A549 treated with RU486 at 1 μM for 4 hours (cell line): ENCODE data around the gene DOK3. TPM values are rescaled to one million over a fixed set of nuclear protein-coding genes. Genes with fewer than 3 reads are reported as not detected.

Experiments used
- total RNA-seq: library from RNA; stranded (reverse); fragments of 200-300 nt; extraction: Qiagen RNA extraction; gene quantifications from 5 replicates; pipeline ENCODE4 v1.2.3, GENCODE V29; 2022; ENCODE audit warnings: low read depth

The DOK3 gene, protein sequence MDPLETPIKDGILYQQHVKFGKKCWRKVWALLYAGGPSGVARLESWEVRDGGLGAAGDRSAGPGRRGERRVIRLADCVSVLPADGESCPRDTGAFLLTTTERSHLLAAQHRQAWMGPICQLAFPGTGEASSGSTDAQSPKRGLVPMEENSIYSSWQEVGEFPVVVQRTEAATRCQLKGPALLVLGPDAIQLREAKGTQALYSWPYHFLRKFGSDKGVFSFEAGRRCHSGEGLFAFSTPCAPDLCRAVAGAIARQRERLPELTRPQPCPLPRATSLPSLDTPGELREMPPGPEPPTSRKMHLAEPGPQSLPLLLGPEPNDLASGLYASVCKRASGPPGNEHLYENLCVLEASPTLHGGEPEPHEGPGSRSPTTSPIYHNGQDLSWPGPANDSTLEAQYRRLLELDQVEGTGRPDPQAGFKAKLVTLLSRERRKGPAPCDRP
- 3.0 to 5.6 TPM (median 4.3 TPM) in 5 replicates for total RNA-seq

DNA sequence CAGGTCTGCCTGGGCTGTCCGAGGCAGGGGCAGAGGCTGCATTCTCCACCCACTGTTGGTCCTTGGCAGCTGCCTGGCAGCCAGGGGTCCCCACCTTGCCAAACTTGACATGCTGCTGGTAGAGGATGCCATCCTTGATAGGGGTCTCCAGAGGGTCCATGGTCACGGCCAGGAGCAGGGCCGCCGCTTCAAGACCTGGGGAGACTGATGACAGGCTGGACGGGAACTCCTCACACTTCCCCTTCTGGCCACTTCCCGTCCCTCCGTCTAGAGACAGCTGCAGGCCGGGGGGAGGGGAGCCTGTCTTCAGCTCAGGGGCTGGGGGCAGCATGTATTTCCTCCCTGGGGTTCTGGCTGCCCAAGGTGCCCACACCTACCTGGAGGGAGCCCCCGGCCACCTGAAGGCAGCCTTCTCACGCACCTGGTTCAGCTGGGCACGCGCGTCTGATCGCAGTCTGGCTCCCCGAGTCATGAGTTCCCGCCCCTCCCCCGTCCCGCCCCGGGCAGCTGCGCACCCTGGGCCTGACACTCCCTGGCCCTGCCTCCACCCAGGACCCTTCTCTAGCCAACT, at the start of gene DOK3:
TSS of gene DOK3 (minus strand) at position 446 of the 571 bp plus-strand sequence. CDS start at position 160, 286 bp downstream.

DNA sequence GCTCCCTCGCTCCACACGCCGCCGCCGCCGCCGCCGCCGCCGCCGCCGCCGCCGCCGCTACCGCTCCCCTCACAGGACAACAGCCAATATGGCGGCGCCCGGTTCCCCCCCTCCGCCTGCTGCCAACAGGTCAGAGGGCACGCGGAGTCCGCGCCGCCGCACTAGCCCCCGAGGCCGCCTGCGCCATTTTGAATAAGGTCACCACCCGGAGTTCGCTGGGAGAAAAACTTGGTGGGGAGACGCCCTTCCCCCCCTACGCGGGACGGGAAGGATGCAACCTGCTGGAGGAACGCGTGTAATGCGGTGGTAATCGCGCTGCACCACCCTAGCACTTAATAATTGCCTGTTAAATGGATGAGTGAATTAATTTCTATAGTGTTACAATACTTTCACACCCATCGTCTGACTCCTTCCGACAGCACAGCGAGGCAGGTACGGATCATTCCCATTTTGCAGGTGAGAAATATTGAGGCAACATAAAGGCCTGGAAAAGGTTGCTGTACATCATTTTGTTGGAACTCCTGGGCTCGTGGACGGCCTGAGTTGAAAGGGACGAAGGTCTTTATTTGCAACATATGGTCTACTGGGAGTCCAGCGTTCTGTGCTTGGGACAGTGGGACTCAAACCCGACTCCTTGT, 45.0 kb upstream of the DOK3 start, which contains the start of gene FAM193B:
TSS of gene FAM193B (minus strand) at position 90 of the 638 bp plus-strand sequence. CDS start 105 bp downstream, outside the sequence.

DNA sequence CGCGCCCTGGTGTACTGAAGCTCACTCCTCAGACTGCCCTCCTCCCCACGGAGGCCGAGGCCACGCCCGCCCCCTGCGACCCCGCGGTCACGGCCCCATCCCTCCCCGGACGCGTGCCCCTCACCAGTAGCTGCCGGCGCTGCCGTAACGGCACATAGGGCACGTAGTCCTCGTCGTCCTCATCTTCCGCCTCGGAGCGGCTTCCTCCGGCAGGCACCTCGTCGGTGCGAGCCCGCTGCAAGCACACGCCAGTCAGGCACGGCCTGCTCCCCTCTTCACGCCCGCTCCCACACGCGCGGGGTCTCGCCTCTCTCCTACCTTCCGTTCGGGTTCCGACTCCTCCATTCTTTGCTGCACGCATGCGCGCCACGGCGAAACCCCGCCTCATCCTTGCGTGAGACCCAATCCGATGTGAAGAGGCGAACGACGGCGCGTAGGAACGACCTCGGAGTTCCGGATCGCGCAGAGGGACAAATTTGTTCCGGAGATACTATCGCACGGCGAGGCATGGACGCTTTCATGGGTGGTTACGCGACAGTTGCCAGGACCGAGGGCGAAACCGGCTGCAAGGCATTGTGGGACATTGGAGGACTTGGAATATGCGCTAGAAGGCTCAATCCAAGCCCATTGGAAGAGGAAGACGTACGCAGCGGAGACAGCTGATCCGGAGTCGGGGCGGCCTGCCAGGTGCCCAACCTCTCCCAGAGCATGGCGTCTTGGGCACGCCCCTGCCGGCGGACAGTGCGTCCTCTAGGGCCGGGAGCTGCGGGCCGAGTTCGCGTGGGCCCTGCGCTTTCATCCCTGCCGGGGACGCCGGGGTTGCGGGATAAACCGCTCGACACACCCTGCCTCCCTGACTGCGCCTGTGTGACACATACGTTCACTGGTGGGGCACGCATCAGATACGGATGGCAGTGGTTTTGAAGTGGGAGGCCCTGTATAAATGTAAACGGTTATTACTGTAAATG, 7.3 kb upstream of the DOK3 start, which contains the start of gene DDX41:
TSS of gene DDX41 (minus strand) at position 361 of the 968 bp plus-strand sequence. CDS start at position 345, 16 bp downstream.

DNA sequence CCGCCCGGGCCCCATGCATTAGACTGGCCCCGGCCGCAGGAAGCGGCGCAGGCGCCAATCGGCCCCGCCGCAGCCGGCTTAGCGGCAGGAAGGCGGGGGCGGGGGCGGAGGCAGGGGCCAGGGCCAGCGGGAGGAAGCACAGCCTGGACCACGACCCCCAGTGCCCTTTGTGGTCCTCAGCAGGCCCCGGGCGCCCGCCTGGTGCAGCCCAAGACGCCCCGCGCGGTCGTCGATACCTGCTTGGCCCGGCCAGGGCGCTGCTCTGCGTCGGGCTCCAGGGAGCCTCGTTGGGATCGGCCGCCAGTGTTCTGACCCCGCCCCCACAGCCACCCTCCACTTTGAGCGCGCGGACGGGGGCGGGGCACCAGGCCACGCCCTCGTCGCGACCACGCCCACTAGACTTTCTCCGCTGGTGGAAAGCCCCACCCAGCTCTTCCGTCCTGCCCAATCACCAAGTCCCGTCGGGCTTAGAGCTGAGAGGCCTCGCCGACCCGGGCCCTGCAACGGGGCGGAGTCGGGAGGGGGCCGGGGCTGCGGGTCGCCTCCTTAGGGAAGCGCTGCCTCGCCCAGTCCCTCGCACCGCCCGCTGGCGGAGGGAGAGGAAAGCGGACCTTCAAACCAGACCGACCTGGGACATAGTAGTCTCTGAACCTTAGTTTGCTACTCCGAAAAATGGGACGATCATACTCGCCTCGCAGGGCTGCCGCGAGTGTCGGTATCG, 12.2 kb downstream of the DOK3 start, which contains the start of gene PDLIM7:
TSS of gene PDLIM7 (minus strand) at position 313 of the 721 bp plus-strand sequence. CDS start 1,092 bp downstream, outside the sequence.

DNA sequence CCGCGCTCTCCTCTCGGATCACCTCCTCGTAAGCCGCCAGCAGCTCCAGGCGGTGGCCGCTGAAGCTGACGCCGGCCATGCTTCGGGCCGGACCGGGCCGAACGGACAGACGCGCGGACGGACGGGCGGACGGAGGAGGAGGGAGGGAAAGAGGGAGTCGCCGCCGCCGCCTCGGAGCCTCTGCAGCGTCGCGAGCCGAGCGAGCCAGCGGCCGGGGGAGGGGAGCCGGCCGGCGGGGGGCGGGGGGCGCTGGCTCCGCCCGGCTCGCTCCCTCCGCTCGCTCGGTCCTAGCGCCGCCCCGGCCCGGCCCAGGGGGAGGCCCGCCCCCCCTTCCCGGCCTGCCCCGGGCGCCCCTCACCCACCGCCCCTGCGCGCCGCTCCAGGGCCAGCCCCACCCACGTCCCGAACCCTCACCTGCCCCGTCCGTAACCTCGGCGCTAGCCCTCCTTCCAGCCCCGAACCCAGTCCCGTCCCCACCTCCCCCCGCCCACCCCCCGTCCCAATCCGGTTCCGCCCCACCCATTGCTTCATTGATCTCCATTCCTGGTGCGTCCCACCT, 36.1 kb downstream of the DOK3 start, which contains the start of gene DBN1:
TSS of gene DBN1 (minus strand) at position 192 of the 559 bp plus-strand sequence. CDS start at position 79, 113 bp downstream.

Other genes starting within 250 kb of the DOK3 start
- gene RAB24, start 206.1 kb downstream of the DOK3 start, total RNA-seq = 22.2 to 29.2 TPM (median 27.3 TPM) in 5 replicates
- 285 to 406 TPM (median 364 TPM) in 5 replicates for gene PRELID1, start 206.0 kb downstream of the DOK3 start, total RNA-seq
- 12.9 to 22.2 TPM (median 17.1 TPM) in 5 replicates for gene MXD3, start 197.9 kb downstream of the DOK3 start, total RNA-seq
- 183 to 219 TPM (median 196 TPM) in 5 replicates for gene LMAN2, start 158.2 kb downstream of the DOK3 start, total RNA-seq
- 6.0 to 6.9 TPM (median 6.2 TPM) in 5 replicates for gene RGS14, start 151.9 kb downstream of the DOK3 start, total RNA-seq
- gene SLC34A1, start 125.4 kb downstream of the DOK3 start, total RNA-seq = not detected in 5 replicates
- gene PFN3, start 109.2 kb downstream of the DOK3 start, total RNA-seq = not detected in 5 replicates
- gene F12, start 100.3 kb downstream of the DOK3 start, total RNA-seq = 11.8 to 26.6 TPM (median 21.3 TPM) in 5 replicates
- gene GRK6, start 83.2 kb downstream of the DOK3 start, total RNA-seq = 18.0 to 27.8 TPM (median 26.3 TPM) in 5 replicates
- gene PRR7, start 63.0 kb downstream of the DOK3 start, total RNA-seq = 17.5 to 43.9 TPM (median 41.0 TPM) in 5 replicates
- gene DBN1, start 36.2 kb downstream of the DOK3 start, total RNA-seq = 49.8 to 80.7 TPM (median 69.2 TPM) in 5 replicates
- 72.7 to 114 TPM (median 102 TPM) in 5 replicates for gene PDLIM7, start 12.2 kb downstream of the DOK3 start, total RNA-seq
- 90.8 to 130 TPM (median 111 TPM) in 5 replicates for gene DDX41, start 7.1 kb upstream of the DOK3 start, total RNA-seq
- 18.7 to 31.7 TPM (median 26.3 TPM) in 5 replicates for gene FAM193B, start 44.7 kb upstream of the DOK3 start, total RNA-seq
- gene TMED9, start 82.4 kb upstream of the DOK3 start, total RNA-seq = 276 to 283 TPM (median 278 TPM) in 5 replicates
- 20.9 to 31.0 TPM (median 24.6 TPM) in 5 replicates for gene B4GALT7, start 90.3 kb upstream of the DOK3 start, total RNA-seq